ENCODE data around the gene TMEM131L. TPM values are rescaled to one million over a fixed set of nuclear protein-coding genes. Genes with fewer than 3 reads are reported as not detected.

Gene TMEM131L
- polyA plus RNA-seq, 2 of the 4 experiments (the other 2 are of a cell fraction), result 3.4 to 5.0 TPM

GRCh38 chr4:153541456-153542096, 75.4 kb downstream of the TMEM131L start:
- ATAC-seq (no peak), DNase-seq (ENCODE audit: low read depth in 1 of 2, low spot score in 1 of 2) (no peak), FAIRE-seq (no peak)
- POLR2A ChIA-PET, result no interaction called here
- no peak for TF ChIP-seq HOXA7 (CRISPR knock-in tag; IDR thresholded peaks at IDR 0.05)
- no peak for TF ChIP-seq CBX8 (IDR thresholded peaks at IDR 0.05)
- TF ChIP-seq EHMT2 (IDR thresholded peaks at IDR 0.05; ENCODE audit: low read depth), result no peak
- TF ChIP-seq RARB (CRISPR knock-in tag; IDR thresholded peaks at IDR 0.05), result no peak
- no peak overlapping the region for H3K27ac ChIP-seq
- no peaks in the 10 kb centered on the region for H3K9me3 ChIP-seq
- H3K4me1 ChIP-seq, result no peaks in the 10 kb centered on the region
- WGBS (ENCODE audit: missing lambda C conversion rate), result 80% methylated on average over 7 of the region's 7 CpGs
- no peak overlapping the region for H3K4me2 ChIP-seq
- no peak overlapping the region for H3K4me3 ChIP-seq
- CTCF ChIA-PET, result interaction anchor here (1.5 kb wide), 2 partner anchors 11 to 32 kb away, joined by 4 read pairs; no protein-coding TSS in a partner anchor

DNA sequence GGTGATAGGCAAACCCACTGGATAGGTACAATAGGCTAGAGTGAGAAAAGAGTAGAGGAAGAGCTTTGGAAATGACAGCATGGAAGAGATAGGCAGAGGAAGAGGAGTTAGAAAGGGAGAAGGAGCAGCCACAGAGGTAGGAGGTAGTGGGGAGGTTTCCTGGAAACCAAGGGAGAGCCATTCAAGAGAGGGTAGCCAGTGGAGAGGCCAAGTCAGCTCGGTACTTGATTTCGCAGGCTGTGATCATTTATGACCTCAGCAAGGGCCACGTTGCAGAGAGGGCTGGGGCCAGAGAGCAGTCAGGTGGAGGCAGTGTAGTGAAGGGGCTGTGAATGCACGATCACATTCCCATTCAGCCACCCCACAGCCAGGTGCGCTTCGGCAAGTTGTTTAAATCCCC, 76.0 kb downstream of the TMEM131L start:
- no peaks in the 10 kb centered on the region for H3K4me1 ChIP-seq
- no peak overlapping the region for H3K4me3 ChIP-seq
- H3K9me3 ChIP-seq, result no peaks in the 10 kb centered on the region
- H3K27ac ChIP-seq, result no peak overlapping the region
- DNase-seq (ENCODE audit: low read depth in 1 of 2, low spot score in 1 of 2) (no peak), FAIRE-seq (no peak), ATAC-seq (no peak)
- no peak overlapping the region for H3K4me2 ChIP-seq
- POLR2A ChIA-PET, result no interaction called here
- TF ChIP-seq RAD21 (conservative IDR thresholded peaks at IDR 0.05 in 1 of 2, IDR thresholded peaks at IDR 0.05 in 1 of 2) (no peak), JUN (IDR thresholded peaks at IDR 0.05) (no peak), ZNF302 (CRISPR knock-in tag; IDR thresholded peaks at IDR 0.05) (no peak), SMC3 (IDR thresholded peaks at IDR 0.05) (no peak), SREBF2 (IDR thresholded peaks at IDR 0.05) (no peak), EHF (CRISPR knock-in tag; IDR thresholded peaks at IDR 0.05) (no peak), MAFK (IDR thresholded peaks at IDR 0.05; ENCODE audit: partially characterized antibody) (no peak), KDM1A (IDR thresholded peaks at IDR 0.05; ENCODE audit: low read depth) (no peak), ESRRA (IDR thresholded peaks at IDR 0.05; ENCODE audit: borderline replicate concordance, low read length) (no peak), GATA3 (IDR thresholded peaks at IDR 0.05; ENCODE audit: borderline replicate concordance) (no peak), NR3C1 (IDR thresholded peaks at IDR 0.05) (no peak)
- TF ChIP-seq, protein P1, sequence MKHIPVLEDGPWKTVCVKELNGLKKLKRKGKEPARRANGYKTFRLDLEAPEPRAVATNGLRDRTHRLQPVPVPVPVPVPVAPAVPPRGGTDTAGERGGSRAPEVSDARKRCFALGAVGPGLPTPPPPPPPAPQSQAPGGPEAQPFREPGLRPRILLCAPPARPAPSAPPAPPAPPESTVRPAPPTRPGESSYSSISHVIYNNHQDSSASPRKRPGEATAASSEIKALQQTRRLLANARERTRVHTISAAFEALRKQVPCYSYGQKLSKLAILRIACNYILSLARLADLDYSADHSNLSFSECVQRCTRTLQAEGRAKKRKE (CRISPR knock-in tag; IDR thresholded peaks at IDR 0.05; ENCODE audit: low read depth), result no peak
- TF ChIP-seq, protein P2, sequence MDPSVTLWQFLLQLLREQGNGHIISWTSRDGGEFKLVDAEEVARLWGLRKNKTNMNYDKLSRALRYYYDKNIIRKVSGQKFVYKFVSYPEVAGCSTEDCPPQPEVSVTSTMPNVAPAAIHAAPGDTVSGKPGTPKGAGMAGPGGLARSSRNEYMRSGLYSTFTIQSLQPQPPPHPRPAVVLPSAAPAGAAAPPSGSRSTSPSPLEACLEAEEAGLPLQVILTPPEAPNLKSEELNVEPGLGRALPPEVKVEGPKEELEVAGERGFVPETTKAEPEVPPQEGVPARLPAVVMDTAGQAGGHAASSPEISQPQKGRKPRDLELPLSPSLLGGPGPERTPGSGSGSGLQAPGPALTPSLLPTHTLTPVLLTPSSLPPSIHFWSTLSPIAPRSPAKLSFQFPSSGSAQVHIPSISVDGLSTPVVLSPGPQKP (IDR thresholded peaks at IDR 0.05; ENCODE audit: low read depth, low read length), result no peak
- CTCF ChIA-PET, result interaction anchor here (1.5 kb wide), 2 partner anchors 11 to 32 kb away, joined by 4 read pairs; no protein-coding TSS in a partner anchor
- 78% methylated on average over 6 of the region's 6 CpGs for WGBS (ENCODE audit: missing lambda C conversion rate)

DNA sequence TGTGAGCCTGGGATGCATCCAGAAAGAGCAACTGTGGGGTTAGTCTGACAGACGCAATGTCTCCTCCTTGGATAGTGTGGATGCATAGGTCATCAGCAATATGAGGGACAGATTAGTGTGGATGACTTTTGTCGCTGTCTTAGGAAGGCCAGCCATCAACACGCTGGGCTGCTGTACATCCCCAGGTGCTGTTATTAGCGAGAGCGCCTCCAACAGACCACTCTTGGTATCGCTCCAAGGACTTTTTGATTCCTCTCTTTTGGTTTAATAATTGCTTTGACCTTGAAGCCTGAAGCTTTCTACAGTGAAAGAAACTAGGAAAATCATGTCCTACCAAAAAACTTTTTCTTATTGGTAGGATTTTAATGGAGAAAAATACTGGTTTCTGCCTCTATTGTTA, 76.7 kb downstream of the TMEM131L start:
- Histone ChIP-seq H3K4me1 (no peaks in the 10 kb centered on the region), H3K4me3 (no peak overlapping the region), H3K27ac (no peak overlapping the region), H3K4me2 (no peak overlapping the region), H3K9me3 (no peaks in the 10 kb centered on the region)
- FAIRE-seq, result no peak
- CTCF ChIA-PET, result interaction anchor here (1.5 kb wide), 2 partner anchors 12 to 31 kb away, joined by 4 read pairs; no protein-coding TSS in a partner anchor
- POLR2A ChIA-PET, result no interaction called here
- DNase-seq (ENCODE audit: low read depth in 1 of 2, low spot score in 1 of 2), result no peak
- no peak for ATAC-seq
- 90% methylated on average over 6 of the region's 6 CpGs for WGBS (ENCODE audit: missing lambda C conversion rate)
- TF ChIP-seq GATA3 (IDR thresholded peaks at IDR 0.05; ENCODE audit: borderline replicate concordance) (no peak), HOXA7 (CRISPR knock-in tag; IDR thresholded peaks at IDR 0.05) (no peak), SREBF2 (IDR thresholded peaks at IDR 0.05) (no peak), RCOR1 (IDR thresholded peaks at IDR 0.05; ENCODE audit: low read depth, low read length) (no peak), HEYL (CRISPR knock-in tag; IDR thresholded peaks at IDR 0.05) (no peak), ZC3H11A (IDR thresholded peaks at IDR 0.05) (no peak), EHF (CRISPR knock-in tag; IDR thresholded peaks at IDR 0.05) (no peak), HOXB13 (CRISPR knock-in tag; IDR thresholded peaks at IDR 0.05; ENCODE audit: low read depth) (no peak), REST (IDR thresholded peaks at IDR 0.05) (no peak), CEBPB (IDR thresholded peaks at IDR 0.05) (no peak), CBX2 (IDR thresholded peaks at IDR 0.05; ENCODE audit: borderline replicate concordance, low read depth) (no peak), FOXS1 (CRISPR knock-in tag; IDR thresholded peaks at IDR 0.05) (no peak), HDAC2 (IDR thresholded peaks at IDR 0.05) (no peak), JUNB (IDR thresholded peaks at IDR 0.05) (no peak), ZSCAN20 (CRISPR knock-in tag; IDR thresholded peaks at IDR 0.05) (no peak), CBX8 (IDR thresholded peaks at IDR 0.05) (no peak)
- TF ChIP-seq, protein P3, sequence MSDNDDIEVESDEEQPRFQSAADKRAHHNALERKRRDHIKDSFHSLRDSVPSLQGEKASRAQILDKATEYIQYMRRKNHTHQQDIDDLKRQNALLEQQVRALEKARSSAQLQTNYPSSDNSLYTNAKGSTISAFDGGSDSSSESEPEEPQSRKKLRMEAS (IDR thresholded peaks at IDR 0.05), result no peak
- TF ChIP-seq, protein P2 (IDR thresholded peaks at IDR 0.05; ENCODE audit: low read depth, low read length), result no peak

Measured in A549 (cell line).